ENCODE measurements around the gene SEC24C.
"Not testable (repeated sequence)": the region's sequence is repeated elsewhere in the genome, so short reads cannot be mapped to it uniquely, and the experiment has no call there.

SEC24C gene

DNA sequence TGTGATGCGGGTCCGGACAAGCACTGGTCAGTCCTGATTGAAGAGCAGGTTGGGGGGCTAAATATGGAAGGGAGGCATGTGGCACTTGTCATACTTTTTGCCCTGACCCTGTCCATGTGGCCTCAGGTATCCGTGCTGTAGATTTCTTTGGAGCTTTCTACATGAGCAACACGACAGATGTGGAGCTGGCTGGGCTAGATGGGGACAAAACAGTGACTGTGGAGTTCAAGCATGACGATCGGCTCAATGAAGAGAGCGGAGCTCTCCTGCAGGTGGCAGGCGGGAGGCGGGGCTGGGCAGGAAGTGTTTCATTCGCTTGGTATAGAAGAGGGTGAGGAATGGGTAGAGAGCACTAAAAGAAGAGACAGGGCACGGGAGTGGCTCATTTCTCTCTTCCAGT lies 24.7 kb downstream of the SEC24C start:
- in situ Hi-C loops (cut with MboI; ENCODE audit: low sequenced_read_pairs): no loop called here

DNA sequence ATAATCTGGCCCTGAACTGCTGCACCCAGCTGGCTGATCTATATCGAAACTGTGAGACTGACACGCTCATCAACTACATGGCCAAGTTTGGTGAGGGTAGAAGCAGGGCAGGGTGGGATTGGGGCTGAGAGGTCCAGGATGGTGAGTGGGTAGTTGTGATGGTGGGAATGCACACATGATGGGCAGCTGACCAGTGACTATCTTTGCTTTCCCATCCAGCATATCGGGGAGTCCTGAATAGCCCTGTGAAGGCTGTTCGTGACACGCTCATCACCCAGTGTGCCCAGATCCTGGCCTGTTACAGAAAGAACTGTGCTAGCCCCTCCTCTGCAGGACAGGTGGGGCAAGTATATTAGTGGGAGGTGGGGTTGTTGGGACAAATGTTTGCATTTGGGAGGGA lies 25.2 kb downstream of the SEC24C start:
- in situ Hi-C loops (cut with MboI; ENCODE audit: low sequenced_read_pairs): no loop called here

DNA sequence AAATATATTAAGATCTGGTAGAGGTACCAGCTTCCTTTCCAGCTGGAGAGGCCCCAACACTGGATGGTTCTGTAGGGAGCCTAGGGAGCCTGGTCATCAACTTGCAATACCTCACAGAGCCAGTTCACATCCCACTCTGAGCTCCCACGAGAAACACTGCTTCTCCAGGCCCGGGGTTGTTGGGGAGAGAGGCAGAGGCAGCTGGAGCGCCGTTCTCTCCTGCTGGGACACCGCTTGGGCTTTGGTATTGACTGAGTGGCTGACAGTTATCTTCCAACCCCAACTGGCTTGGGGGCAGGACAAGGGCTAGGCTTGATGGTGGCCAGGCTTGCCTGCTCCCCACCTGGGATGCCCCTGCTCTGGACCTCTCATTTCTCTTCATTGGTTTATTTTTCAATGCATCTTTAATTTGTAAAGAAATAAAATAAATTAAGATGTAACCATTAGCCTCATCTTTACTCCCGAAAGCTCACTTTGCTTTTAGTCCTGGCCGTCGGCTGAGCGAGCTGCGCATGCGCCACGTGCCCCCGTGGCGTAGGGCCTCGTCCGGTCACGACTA lies 27.6 kb downstream of the SEC24C start:
- in situ Hi-C loops (cut with MboI; ENCODE audit: low sequenced_read_pairs): no loop called here

- in situ Hi-C loops (cut with MboI; ENCODE audit: low sequenced_read_pairs): no loop called here
These were observed 28.3 kb downstream of the SEC24C start for GRCh38 chr10:73772281-73773151.

DNA sequence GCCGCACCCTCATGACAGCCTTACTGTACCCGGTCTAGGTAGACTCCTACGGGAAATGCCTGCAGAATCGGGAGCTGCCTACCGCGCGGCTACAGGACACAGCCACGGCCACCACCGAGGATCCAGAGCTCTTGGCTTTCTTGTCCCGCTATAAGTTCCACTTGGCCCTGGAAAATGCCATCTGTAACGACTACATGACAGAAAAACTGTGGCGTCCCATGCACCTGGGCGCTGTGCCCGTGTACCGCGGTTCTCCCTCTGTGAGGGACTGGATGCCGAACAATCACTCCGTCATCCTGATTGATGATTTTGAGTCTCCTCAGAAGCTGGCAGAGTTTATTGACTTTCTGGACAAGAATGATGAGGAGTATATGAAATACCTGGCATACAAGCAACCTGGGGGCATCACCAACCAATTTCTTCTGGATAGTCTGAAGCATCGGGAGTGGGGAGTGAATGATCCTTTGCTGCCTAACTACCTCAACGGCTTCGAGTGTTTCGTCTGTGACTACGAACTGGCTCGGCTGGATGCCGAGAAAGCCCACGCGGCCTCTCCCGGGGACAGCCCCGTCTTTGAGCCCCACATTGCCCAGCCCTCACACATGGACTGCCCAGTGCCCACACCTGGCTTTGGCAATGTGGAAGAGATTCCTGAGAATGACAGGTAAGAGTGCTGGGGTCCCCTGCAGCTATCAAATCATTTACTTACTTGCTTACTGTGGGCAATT lies 29.1 kb downstream of the SEC24C start:
- in situ Hi-C loops (cut with MboI; ENCODE audit: low sequenced_read_pairs): no loop called here

GRCh38 chr10:73774637-73775036 lies 30.5 kb downstream of the SEC24C start:
- in situ Hi-C loops (cut with MboI; ENCODE audit: low sequenced_read_pairs): no loop called here

GRCh38 chr10:73779018-73779417 lies 34.8 kb downstream of the SEC24C start:
- in situ Hi-C loops (cut with MboI; ENCODE audit: low sequenced_read_pairs): no loop called here

GRCh38 chr10:73779539-73780197 lies 35.5 kb downstream of the SEC24C start:
- in situ Hi-C loops (cut with MboI; ENCODE audit: low sequenced_read_pairs): no loop called here

DNA sequence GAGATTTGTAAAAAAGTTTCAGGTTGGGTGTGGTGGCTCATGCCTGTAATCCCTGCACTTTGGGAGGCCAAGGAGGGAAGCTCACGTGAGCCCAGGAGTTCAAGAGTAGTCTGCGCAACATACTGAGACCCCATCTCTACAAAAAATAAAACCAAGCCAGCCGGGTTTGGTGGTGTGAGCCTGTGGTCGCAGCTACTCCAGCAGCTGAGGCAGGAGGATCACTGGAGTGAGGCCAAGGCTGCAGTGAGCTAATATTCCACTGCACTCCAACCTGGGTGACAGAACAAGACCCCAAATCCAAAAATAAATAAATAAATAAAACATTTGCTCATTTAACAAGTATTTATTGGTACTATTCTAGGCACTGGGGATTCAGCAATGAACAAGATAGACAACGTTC lies 36.1 kb downstream of the SEC24C start:
- in situ Hi-C loops (cut with MboI; ENCODE audit: low sequenced_read_pairs): no loop called here

GRCh38 chr10:73780966-73781365 lies 36.8 kb downstream of the SEC24C start:
- in situ Hi-C loops (cut with MboI; ENCODE audit: low sequenced_read_pairs): no loop called here

GRCh38 chr10:73781548-73781878 lies 37.3 kb downstream of the SEC24C start:
- in situ Hi-C loops (cut with MboI; ENCODE audit: low sequenced_read_pairs): no loop called here

GRCh38 chr10:73781879-73782748 lies 37.9 kb downstream of the SEC24C start, which contains the start of gene CHCHD1:
Gene CHCHD1 (plus strand): TSS chr10:73782048. CDS start chr10:73782076, 28 bp downstream.
- in situ Hi-C loops (cut with MboI; ENCODE audit: low sequenced_read_pairs): no loop called here

DNA sequence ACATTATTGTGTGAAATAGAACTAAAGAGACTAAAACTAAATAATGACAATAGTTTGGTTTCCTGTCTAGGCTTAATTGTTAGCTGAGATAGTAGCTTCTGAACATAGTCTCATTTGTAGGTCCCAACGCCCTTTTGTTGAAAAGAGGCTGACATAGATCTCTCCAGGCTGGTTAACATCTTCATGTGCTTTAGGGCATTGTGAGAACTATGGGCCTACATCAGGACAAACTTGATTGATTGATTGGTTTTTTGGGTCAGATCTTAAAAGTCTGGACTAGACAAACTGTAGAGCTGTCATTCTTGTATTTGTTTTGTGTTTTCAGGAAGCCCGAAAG lies 38.5 kb downstream of the SEC24C start:
- in situ Hi-C loops (cut with MboI; ENCODE audit: low sequenced_read_pairs): no loop called here

DNA sequence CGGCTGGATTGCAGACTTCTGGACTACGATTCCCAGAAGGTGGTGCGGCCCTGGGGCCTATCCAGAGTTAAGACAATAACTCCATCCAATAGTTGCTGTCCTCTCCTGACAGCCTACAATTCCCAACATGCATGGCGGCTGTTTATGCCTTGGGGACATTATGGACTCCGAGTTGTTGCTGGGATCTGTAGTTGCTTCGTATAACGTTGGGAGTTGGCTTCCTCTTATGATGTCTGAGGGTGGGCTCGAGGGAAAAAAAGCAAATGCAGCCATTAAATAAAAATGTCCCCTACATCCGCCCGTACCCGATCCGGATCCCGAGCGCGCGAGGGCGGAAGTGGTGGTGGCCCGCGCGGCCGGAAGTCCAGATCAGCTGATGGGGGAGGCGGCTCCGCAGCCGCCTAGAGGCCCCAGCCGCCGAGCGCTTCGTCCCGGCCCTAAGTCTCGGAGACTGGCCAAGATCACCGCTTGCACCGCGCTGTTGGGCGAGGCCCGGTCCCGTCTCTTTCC lies 41.1 kb downstream of the SEC24C start, which contains the start of gene ZSWIM8:
Gene ZSWIM8, plus strand, starts transcription at position 396 of the 510 bp plus-strand sequence. CDS start 273 bp downstream, outside the sequence.
- in situ Hi-C loops (cut with MboI; ENCODE audit: low sequenced_read_pairs): no loop called here

DNA sequence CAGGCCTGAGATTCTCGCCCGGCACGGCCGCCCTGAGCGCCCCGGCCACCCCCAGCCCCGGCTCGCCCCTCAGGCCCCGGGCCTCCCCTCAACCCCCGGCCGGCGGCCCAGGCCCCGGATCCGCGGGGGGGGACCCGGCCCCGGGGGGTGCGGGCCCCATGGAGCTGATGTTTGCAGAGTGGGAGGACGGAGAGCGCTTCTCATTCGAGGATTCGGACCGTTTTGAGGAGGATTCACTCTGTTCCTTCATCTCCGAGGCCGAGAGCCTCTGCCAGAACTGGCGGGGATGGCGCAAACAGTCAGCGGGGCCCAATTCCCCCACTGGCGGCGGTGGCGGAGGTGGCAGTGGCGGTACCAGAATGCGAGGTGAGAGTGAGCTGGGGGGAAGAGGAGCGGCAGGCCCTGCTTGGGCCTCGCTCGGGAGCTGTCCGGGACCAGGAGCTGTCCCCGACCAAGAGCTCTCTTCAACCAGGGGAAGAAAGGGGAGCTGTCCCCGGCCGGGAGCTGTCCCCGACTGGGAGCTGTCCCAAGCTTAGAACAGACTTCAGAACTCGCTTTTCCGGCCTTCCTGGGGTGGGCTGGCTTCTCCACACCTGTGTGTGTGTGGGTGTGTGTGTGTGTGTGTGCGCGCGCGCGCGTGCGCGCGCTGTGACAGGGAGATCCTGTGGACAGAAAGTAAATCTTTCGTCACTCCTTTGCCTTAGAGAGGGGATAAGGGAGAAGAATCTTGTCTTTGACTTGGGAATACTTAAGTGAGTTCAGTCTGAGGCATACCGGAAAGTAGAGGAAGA lies 41.7 kb downstream of the SEC24C start:
- in situ Hi-C loops (cut with MboI; ENCODE audit: low sequenced_read_pairs): no loop called here

DNA sequence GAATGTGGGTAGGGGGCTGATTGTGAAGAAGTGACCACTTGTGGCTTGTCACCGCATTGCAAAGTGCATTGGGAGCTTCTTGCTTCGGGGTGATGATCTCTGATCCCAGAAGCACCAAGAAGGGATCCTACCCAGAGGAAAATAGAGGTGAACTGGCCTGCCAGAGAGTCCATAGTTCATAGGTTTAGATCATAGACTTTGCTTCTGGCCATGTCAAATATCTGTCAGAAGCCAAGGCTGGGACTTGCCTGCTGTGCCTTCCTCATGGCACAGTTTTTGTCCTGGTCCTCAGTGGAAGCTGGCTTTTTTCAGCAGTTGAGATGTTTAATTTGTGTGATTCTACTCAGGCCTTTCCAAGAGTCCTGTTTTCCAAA lies 42.3 kb downstream of the SEC24C start:
- in situ Hi-C loops (cut with MboI; ENCODE audit: low sequenced_read_pairs): no loop called here

- in situ Hi-C loops (cut with MboI; ENCODE audit: low sequenced_read_pairs): not testable (repeated sequence)
These were observed 43.0 kb downstream of the SEC24C start for GRCh38 chr10:73787031-73787800.

- in situ Hi-C loops (cut with MboI; ENCODE audit: low sequenced_read_pairs): no loop called here
These were observed 44.9 kb downstream of the SEC24C start for GRCh38 chr10:73788864-73789658.
